Kasumi-1 (cell line): ENCODE measurements around the gene MAZ.

ENCODE experiments used
- DNase-seq, 2 experiments: peaks; one replicate each; lab custom pipeline; 2025; lab: John Stamatoyannopoulos, UW

The MAZ gene

GRCh38 chr16:29809850-29810698 lies 3.7 kb downstream of the MAZ start:
- no peak for DNase-seq

- DNase-seq: no peak
Measured at GRCh38 chr16:29810699-29811169, 4.4 kb downstream of the MAZ start.

GRCh38 chr16:29811170-29811895 lies 5.0 kb downstream of the MAZ start:
- peak; percentile 62 to 70 for DNase-seq

GRCh38 chr16:29811896-29812665 lies 5.8 kb downstream of the MAZ start, which contains the start of gene PRRT2:
PRRT2 (plus strand) TSS chr16:29812193; CDS start chr16:29813055, 862 bp downstream.
- peak in 1 of 2 experiments; percentile 25 for DNase-seq

- DNase-seq: no peak
Measured at GRCh38 chr16:29812754-29813643, 6.7 kb downstream of the MAZ start.

- DNase-seq: no peak
Measured at GRCh38 chr16:29813644-29814562, 7.6 kb downstream of the MAZ start.

- no peak for DNase-seq
Measured at GRCh38 chr16:29814592-29814991, 8.3 kb downstream of the MAZ start.

- no peak for DNase-seq
Measured at GRCh38 chr16:29815032-29815721, 8.8 kb downstream of the MAZ start.

- peak; percentile 84 to 91 for DNase-seq
Measured at GRCh38 chr16:29815793-29816693, 9.7 kb downstream of the MAZ start, which contains the start of gene PAGR1. PAGR1 (plus strand) TSS chr16:29816152; CDS start chr16:29816526, 374 bp downstream.

GRCh38 chr16:29816694-29817441 lies 10.5 kb downstream of the MAZ start:
- peak in 1 of 2 experiments; percentile 34 for DNase-seq

- DNase-seq: no peak
Measured at GRCh38 chr16:29818082-29818481, 11.8 kb downstream of the MAZ start.

- DNase-seq: no peak
Measured at GRCh38 chr16:29819506-29819905, 13.2 kb downstream of the MAZ start.

- DNase-seq: peak; percentile 42 to 64
Measured at GRCh38 chr16:29820271-29820701, 14.0 kb downstream of the MAZ start, which contains the start of gene MVP. MVP (plus strand) TSS chr16:29820462; CDS start chr16:29830550, 10,088 bp downstream.

GRCh38 chr16:29820730-29821642 lies 14.7 kb downstream of the MAZ start:
- no peak for DNase-seq

- DNase-seq: no peak
Measured at GRCh38 chr16:29821643-29822115, 15.3 kb downstream of the MAZ start.

GRCh38 chr16:29824589-29825144 lies 18.3 kb downstream of the MAZ start:
- no peak for DNase-seq
